CD4-positive, alpha-beta T cell treated with Interleukin-2 at 100 ng/mL for 4 hours (primary cell): Measurements from ENCODE around the gene TMEM135.

Experiments used
- DNase-seq: peaks from one replicate; pipeline ENCODE4 v3.0.0-alpha.2; 2020; ENCODE audit warnings: low spot score

TMEM135 gene

GRCh38 chr11:87301785-87302540 is 264.2 kb downstream of the TMEM135 start:
- no peak for DNase-seq

- no peak for DNase-seq
Observed at GRCh38 chr11:87304412-87304811, 266.7 kb downstream of the TMEM135 start.

GRCh38 chr11:87306262-87306851 is 268.6 kb downstream of the TMEM135 start:
- no peak for DNase-seq

- no peak for DNase-seq
Observed at GRCh38 chr11:87307101-87307500, 269.4 kb downstream of the TMEM135 start.

- DNase-seq, result no peak
Observed at GRCh38 chr11:87315229-87315628, 277.5 kb downstream of the TMEM135 start.

- DNase-seq, result no peak
Observed at GRCh38 chr11:87316491-87316890, 278.8 kb downstream of the TMEM135 start.

GRCh38 chr11:87317441-87317840 is 279.7 kb downstream of the TMEM135 start:
- no peak for DNase-seq

GRCh38 chr11:87320123-87320522 is 282.4 kb downstream of the TMEM135 start:
- DNase-seq, result no peak

- no peak for DNase-seq
Observed at GRCh38 chr11:87322568-87322967, 284.8 kb downstream of the TMEM135 start.

GRCh38 chr11:87323899-87324298 is 286.2 kb downstream of the TMEM135 start:
- no peak for DNase-seq

GRCh38 chr11:87324817-87325489 is 287.2 kb downstream of the TMEM135 start:
- no peak for DNase-seq

- no peak for DNase-seq
Observed at GRCh38 chr11:87325490-87325872, 287.7 kb downstream of the TMEM135 start.

- DNase-seq, result no peak
Observed at GRCh38 chr11:87326594-87326993, 288.9 kb downstream of the TMEM135 start.

- no peak for DNase-seq
Observed at GRCh38 chr11:87329172-87329571, 291.4 kb downstream of the TMEM135 start.

- DNase-seq, result no peak
Observed at GRCh38 chr11:87330187-87330601, 292.5 kb downstream of the TMEM135 start.

GRCh38 chr11:87331273-87331672 is 293.5 kb downstream of the TMEM135 start:
- DNase-seq, result no peak

GRCh38 chr11:87338046-87338639 is 300.4 kb downstream of the TMEM135 start:
- no peak for DNase-seq

- no peak for DNase-seq
Observed at GRCh38 chr11:87339416-87339815, 301.7 kb downstream of the TMEM135 start.

GRCh38 chr11:87347441-87347840 is 309.7 kb downstream of the TMEM135 start:
- no peak for DNase-seq

- no peak for DNase-seq
Observed at GRCh38 chr11:87347854-87348253, 310.1 kb downstream of the TMEM135 start.

GRCh38 chr11:87351676-87352075 is 313.9 kb downstream of the TMEM135 start:
- DNase-seq, result no peak

GRCh38 chr11:87352759-87353707 is 315.3 kb downstream of the TMEM135 start:
- DNase-seq, result peak; percentile 79
